ENCODE measurements around the gene SYTL3. TPM values are rescaled to one million over a fixed set of nuclear protein-coding genes. Genes with fewer than 3 reads are reported as not detected.

Gene SYTL3
- total RNA-seq, 1 experiment from 2014 or later, result 0.65 TPM

GRCh38 chr6:158620963-158621693, 28.7 kb upstream of the SYTL3 start:
- intact Hi-C loops (cut with micrococcal nuclease), result no loop called here
- Mint-ChIP-seq H3K9me3 (ENCODE audit: unreplicated experiment) (no peaks in the 10 kb centered on the region), H3K36me3 (ENCODE audit: insufficient read depth, unreplicated experiment) (peaks cover 53% of the 10 kb centered on the region), H3K4me1 (ENCODE audit: insufficient read depth, unreplicated experiment) (no peaks in the 10 kb centered on the region), H3K27ac (ENCODE audit: low read depth, unreplicated experiment) (no peak overlapping the region), H3K4me3 (ENCODE audit: unreplicated experiment) (no peak overlapping the region), H3K27me3 (ENCODE audit: insufficient read depth, unreplicated experiment) (no peaks in the 10 kb centered on the region)
- TF ChIP-seq, protein P1, sequence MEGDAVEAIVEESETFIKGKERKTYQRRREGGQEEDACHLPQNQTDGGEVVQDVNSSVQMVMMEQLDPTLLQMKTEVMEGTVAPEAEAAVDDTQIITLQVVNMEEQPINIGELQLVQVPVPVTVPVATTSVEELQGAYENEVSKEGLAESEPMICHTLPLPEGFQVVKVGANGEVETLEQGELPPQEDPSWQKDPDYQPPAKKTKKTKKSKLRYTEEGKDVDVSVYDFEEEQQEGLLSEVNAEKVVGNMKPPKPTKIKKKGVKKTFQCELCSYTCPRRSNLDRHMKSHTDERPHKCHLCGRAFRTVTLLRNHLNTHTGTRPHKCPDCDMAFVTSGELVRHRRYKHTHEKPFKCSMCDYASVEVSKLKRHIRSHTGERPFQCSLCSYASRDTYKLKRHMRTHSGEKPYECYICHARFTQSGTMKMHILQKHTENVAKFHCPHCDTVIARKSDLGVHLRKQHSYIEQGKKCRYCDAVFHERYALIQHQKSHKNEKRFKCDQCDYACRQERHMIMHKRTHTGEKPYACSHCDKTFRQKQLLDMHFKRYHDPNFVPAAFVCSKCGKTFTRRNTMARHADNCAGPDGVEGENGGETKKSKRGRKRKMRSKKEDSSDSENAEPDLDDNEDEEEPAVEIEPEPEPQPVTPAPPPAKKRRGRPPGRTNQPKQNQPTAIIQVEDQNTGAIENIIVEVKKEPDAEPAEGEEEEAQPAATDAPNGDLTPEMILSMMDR (IDR thresholded peaks at IDR 0.05; ENCODE audit: unreplicated experiment), result no peak
- BruUV-seq (replicated peaks), result no TSS peak
- ChIA-PET CTCF (interaction anchor here (0.6 to 1.7 kb wide), 3 partner anchors 29 to 76 kb away, joined by 3 to 4 read pairs (median 4); no protein-coding TSS in a partner anchor), POLR2A (interaction anchor here (0.7 kb wide), 1 partner anchor 10 kb away, joined by 3 read pairs; no protein-coding TSS in a partner anchor)
- no peak for DNase-seq (ENCODE audit: unreplicated experiment)

DNA sequence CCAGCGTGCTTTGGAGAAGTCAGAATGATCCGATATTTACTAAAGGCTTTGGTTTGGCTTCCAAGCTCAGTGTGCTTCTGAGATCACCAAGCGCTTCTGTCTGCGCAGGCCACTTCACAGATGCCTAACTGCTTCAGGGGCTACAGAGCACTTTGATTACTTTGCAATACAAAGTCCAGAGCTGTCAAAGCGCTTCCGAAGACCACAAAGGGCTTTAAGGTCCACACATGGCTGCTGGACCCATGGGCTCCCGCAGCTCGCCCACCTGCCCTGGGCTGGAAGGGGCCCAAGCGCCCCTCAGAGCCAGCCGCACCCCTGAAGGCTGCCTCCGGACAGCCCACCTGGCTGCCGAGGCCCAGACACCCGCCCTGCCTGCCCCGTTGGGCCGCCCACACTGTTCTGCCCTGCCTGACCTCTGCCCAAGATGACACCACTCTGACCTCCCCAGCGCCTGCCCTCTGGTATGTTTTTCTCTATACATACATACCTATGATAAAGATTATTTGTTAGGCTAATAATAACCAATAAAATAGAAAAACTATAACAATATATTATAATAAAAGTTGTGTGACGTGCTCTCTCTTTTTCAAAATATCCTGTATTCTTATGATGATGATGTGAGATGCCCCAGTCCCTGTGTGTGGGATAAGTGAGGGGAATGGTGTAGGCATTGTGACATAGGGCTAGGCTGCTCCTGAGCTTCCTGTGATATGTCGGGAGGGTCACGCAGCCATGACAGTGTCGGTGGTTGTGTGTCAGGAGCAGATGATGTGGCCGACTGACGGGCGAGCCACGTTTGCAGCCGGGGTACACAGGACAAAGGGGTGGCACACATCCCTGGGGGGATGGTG, 27.9 kb upstream of the SYTL3 start:
- no peaks in the 10 kb centered on the region for H3K9me3 Mint-ChIP-seq (ENCODE audit: unreplicated experiment)
- H3K36me3 Mint-ChIP-seq (ENCODE audit: insufficient read depth, unreplicated experiment), result peaks cover 53% of the 10 kb centered on the region
- POLR2A ChIA-PET, result interaction anchor here (0.5 to 0.8 kb wide), 2 partner anchors 22 to 116 kb away, joined by 3 to 5 read pairs; no protein-coding TSS in a partner anchor
- BruUV-seq (replicated peaks), result no TSS peak
- CTCF ChIA-PET, result interaction anchor here (0.6 to 1.7 kb wide), 3 partner anchors 16 to 76 kb away, joined by 3 to 4 read pairs (median 3); no protein-coding TSS in a partner anchor
- DNase-seq (ENCODE audit: unreplicated experiment), result no peak
- TF ChIP-seq, protein P1 (IDR thresholded peaks at IDR 0.05; ENCODE audit: unreplicated experiment), result no peak
- intact Hi-C loops (cut with micrococcal nuclease), result no loop called here
- H3K27me3 Mint-ChIP-seq (ENCODE audit: insufficient read depth, unreplicated experiment), result no peaks in the 10 kb centered on the region
- no peaks in the 10 kb centered on the region for H3K4me1 Mint-ChIP-seq (ENCODE audit: insufficient read depth, unreplicated experiment)
- no peak overlapping the region for H3K27ac Mint-ChIP-seq (ENCODE audit: low read depth, unreplicated experiment)
- no peak overlapping the region for H3K4me3 Mint-ChIP-seq (ENCODE audit: unreplicated experiment)

DNA sequence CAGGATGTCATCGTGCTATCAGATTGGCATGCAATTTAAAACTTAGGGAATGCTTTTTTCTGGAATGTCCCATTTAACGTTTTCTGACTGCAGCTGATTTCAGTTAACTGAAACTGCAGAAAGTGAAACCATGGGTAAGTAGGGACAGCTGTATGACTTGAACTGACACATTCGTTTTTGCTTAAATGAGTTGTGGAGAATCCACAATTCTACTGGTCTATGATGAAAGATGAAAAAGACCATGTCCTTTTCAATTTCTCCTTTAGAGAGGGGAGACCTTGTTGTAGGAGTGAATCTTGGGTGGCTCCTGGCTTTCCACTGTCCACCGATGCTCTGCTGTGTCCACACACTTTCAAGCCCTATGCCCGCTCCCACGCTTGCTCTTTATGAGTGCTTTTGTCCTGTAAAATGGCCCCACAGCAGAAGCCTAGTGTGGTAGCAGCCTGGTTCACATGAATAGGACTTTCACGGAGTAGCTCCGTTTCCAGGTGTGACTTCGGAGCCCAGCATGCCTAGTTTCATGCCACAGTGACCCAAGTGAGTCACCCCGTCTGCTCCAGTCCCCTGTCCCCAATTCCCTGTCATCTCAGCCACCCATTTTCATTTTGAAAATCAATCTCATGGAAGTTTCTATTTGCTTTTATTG, 27.2 kb upstream of the SYTL3 start:
- POLR2A ChIA-PET, result interaction anchor here (0.5 to 0.8 kb wide), 2 partner anchors 21 to 116 kb away, joined by 3 to 5 read pairs; no protein-coding TSS in a partner anchor
- H3K27me3 Mint-ChIP-seq (ENCODE audit: insufficient read depth, unreplicated experiment), result no peaks in the 10 kb centered on the region
- BruUV-seq (replicated peaks), result no TSS peak
- no peak for DNase-seq (ENCODE audit: unreplicated experiment)
- no peak overlapping the region for H3K27ac Mint-ChIP-seq (ENCODE audit: low read depth, unreplicated experiment)
- TF ChIP-seq, protein P1 (IDR thresholded peaks at IDR 0.05; ENCODE audit: unreplicated experiment), result no peak
- intact Hi-C loops (cut with micrococcal nuclease), result no loop called here
- H3K4me1 Mint-ChIP-seq (ENCODE audit: insufficient read depth, unreplicated experiment), result no peaks in the 10 kb centered on the region
- H3K36me3 Mint-ChIP-seq (ENCODE audit: insufficient read depth, unreplicated experiment), result peaks cover 53% of the 10 kb centered on the region
- H3K9me3 Mint-ChIP-seq (ENCODE audit: unreplicated experiment), result no peaks in the 10 kb centered on the region
- CTCF ChIA-PET, result interaction anchor here (1.0 to 1.8 kb wide), 2 partner anchors 16 to 17 kb away, joined by 3 read pairs; no protein-coding TSS in a partner anchor
- H3K4me3 Mint-ChIP-seq (ENCODE audit: unreplicated experiment), result no peak overlapping the region

Measured in MCF 10A (cell line).